ENCODE results near the gene MYH13.

DNA sequence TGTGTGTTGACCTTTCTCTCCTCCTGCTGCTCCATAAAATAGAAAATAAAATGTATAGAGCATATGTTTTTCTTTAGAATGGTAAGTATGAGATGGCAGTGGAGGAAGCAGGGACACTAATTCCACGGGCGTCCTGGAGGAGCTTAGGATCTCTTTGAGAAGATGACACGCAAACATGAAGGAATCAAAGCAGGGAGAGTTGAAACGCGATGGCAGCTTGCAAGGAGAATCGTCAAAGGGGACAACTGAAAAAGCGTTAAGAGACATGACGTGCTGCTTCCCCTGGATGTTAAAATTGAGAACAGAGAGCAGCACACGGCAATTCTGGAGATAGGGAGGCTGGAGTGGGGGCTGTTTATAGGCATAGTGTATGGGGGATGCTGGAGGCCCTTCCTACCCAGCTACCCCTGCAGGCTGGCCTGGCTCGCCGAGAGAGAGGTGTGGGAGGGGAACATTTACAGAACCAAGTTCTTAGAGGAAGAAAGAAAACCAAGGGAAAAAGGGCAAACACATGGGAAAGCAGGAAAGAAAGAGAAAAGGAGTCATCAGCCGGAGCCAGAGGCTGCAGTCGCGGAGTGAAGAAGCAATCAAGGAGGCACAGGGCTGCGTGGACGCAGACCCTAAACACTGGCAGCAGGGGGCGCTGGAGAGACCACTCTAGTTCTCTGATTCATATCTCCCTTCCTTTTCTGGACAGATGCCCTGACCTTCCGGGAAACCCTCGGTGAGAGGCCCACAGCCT lies 55.8 kb downstream of the MYH13 start:
- TF ChIP-seq, protein P1, sequence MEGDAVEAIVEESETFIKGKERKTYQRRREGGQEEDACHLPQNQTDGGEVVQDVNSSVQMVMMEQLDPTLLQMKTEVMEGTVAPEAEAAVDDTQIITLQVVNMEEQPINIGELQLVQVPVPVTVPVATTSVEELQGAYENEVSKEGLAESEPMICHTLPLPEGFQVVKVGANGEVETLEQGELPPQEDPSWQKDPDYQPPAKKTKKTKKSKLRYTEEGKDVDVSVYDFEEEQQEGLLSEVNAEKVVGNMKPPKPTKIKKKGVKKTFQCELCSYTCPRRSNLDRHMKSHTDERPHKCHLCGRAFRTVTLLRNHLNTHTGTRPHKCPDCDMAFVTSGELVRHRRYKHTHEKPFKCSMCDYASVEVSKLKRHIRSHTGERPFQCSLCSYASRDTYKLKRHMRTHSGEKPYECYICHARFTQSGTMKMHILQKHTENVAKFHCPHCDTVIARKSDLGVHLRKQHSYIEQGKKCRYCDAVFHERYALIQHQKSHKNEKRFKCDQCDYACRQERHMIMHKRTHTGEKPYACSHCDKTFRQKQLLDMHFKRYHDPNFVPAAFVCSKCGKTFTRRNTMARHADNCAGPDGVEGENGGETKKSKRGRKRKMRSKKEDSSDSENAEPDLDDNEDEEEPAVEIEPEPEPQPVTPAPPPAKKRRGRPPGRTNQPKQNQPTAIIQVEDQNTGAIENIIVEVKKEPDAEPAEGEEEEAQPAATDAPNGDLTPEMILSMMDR (IDR thresholded peaks at IDR 0.05), result peak in 2 of 4 experiments; percentile 38 to 55
- no peak for TF ChIP-seq POLR2A (IDR thresholded peaks at IDR 0.05)
